HepG2 (cell line): Measurements from ENCODE around the gene AATF. TPM values are rescaled to one million over a fixed set of nuclear protein-coding genes. Genes with fewer than 3 reads are reported as not detected.

Experiments
- ATAC-seq: fragments of 200-7000 bp; cut with Tn5 transposase; 3 replicates; pipeline ENCODE4 v1.9.1; 2020; ENCODE audit warnings: mild to moderate bottlenecking, moderate library complexity
- BruUV-seq: library from RNA; stranded (reverse); fragments of 400-500 nt; replicated peaks from 2 replicates; lab custom pipeline; 2021; lab: Mats Ljungman, UMichigan
- CTCF ChIA-PET: fragments of 300-600 bp; formaldehyde crosslinking; extraction: SDS; loops from one replicate; lab custom pipeline; 2021; ENCODE audit warnings: low total read pairs, inconsistent platforms, low intra/inter-chr PET ratio; lab: Yijun Ruan, JAX
- POLR2A ChIA-PET: fragments of 350-600 bp; sonication (Branson Sonifier 250); formaldehyde crosslinking; loops from one replicate; lab custom pipeline; 2020; ENCODE audit warnings: antibody characterized with exemption, inconsistent platforms; lab: Yijun Ruan, JAX
- DNase-seq: peaks from one replicate; pipeline ENCODE4 v3.0.0-alpha.2; 2015; ENCODE audit warnings: low spot score
- FAIRE-seq: peaks from 3 replicates; lab custom pipeline; 2011; peaks lifted over from hg19 to GRCh38; lab: Jason Lieb, UNC
- H2AFZ ChIP-seq: one replicate; pipeline ENCODE4 v1.6.1; 2011; ENCODE audit warnings: low read length, inconsistent platforms
- H3K27ac ChIP-seq: fragments of 300-600 bp; 3 replicates; pipeline ENCODE4 v1.8.0; 2011; ENCODE audit warnings: mixed run types, mild to moderate bottlenecking, mixed read lengths, low read length, inconsistent platforms; ENCODE audit not compliant: insufficient read depth; ENCODE audit errors: extremely low read length
- H3K27me3 ChIP-seq, 2 experiments: fragments of 200-600 bp in 1 of 2; 2 replicates in 1 of 2; 3 replicates in 1 of 2; pipeline versions ENCODE4 v1.6.0 to v1.8.0; 2011; ENCODE audit warnings: low read length in 2 of 2, mild to moderate bottlenecking in 2 of 2, moderate library complexity in 2 of 2, inconsistent platforms in 1 of 2; ENCODE audit not compliant: insufficient read depth in 2 of 2, control insufficient read depth in 1 of 2
- H3K36me3 ChIP-seq, 2 experiments: fragments of 200-600 bp in 1 of 2; replicated peaks in 1 of 2; 2 replicates in 1 of 2; 3 replicates in 1 of 2; pipeline versions ENCODE4 v1.5.1 to v1.8.0; 2011; ENCODE audit warnings: low read length in 2 of 2, inconsistent platforms in 1 of 2; ENCODE audit not compliant: insufficient read depth in 2 of 2, control insufficient read depth in 1 of 2
- H3K4me1 ChIP-seq: 2 replicates; pipeline ENCODE4 v1.5.1; 2012; ENCODE audit warnings: low read length, inconsistent platforms; ENCODE audit not compliant: insufficient read depth
- H3K4me2 ChIP-seq: 2 replicates; pipeline ENCODE4 v1.6.0; 2011; ENCODE audit warnings: low read depth, low read length, inconsistent platforms
- H3K4me3 ChIP-seq, 3 experiments: fragments of 200-600 bp in 1 of 3; sonication (generic), shearing (Covaris generic) in 1 of 3; replicated peaks in 1 of 3; 2 replicates each; pipeline ENCODE4 v1.5.1; 2011 to 2016; ENCODE audit warnings: low read length in 3 of 3, inconsistent platforms in 2 of 3, low read depth in 2 of 3, mild to moderate bottlenecking in 2 of 3, control low read depth in 1 of 3, mixed read lengths in 1 of 3; ENCODE audit not compliant: insufficient read depth in 1 of 3
- H3K79me2 ChIP-seq: one replicate; pipeline ENCODE4 v1.6.1; 2011; ENCODE audit warnings: low read length, inconsistent platforms; ENCODE audit not compliant: insufficient read depth
- H3K9ac ChIP-seq: 2 replicates; pipeline ENCODE4 v1.6.0; 2011; ENCODE audit warnings: mild to moderate bottlenecking, low read depth, low read length, inconsistent platforms; ENCODE audit not compliant: insufficient read depth
- H3K9me3 ChIP-seq: 2 replicates; pipeline ENCODE4 v1.5.1; 2012; ENCODE audit warnings: mild to moderate bottlenecking, low read length
- H4K20me1 ChIP-seq: 2 replicates; pipeline ENCODE4 v1.6.0; 2011; ENCODE audit warnings: inconsistent platforms, mild to moderate bottlenecking, low read length, moderate library complexity; ENCODE audit not compliant: insufficient read depth
- EEA1 ChIP-seq: sonication (generic); formaldehyde crosslinking; IDR thresholded peaks from 2 replicates; pipeline ENCODE4 v1.5.1; 2020; ENCODE audit warnings: mild to moderate bottlenecking, missing genetic modification reagents, borderline replicate concordance
- MAF1 ChIP-seq: sonication (generic); formaldehyde crosslinking; IDR thresholded peaks from 2 replicates; pipeline ENCODE4 v1.5.0; 2020; ENCODE audit warnings: missing genetic modification reagents, borderline replicate concordance
- PRMT3 ChIP-seq: sonication (generic); formaldehyde crosslinking; IDR thresholded peaks from 2 replicates; pipeline ENCODE4 v1.8.1; 2022; ENCODE audit warnings: low read depth, mild to moderate bottlenecking, moderate library complexity, missing genetic modification reagents, borderline replicate concordance
- THAP8 ChIP-seq: sonication (generic); formaldehyde crosslinking; IDR thresholded peaks from 2 replicates; pipeline ENCODE4 v1.5.1; 2020; ENCODE audit warnings: missing genetic modification reagents, mild to moderate bottlenecking, borderline replicate concordance
- ZNF749 ChIP-seq: sonication (generic); formaldehyde crosslinking; IDR thresholded peaks from 2 replicates; pipeline ENCODE4 v1.8.0; 2022; ENCODE audit warnings: mild to moderate bottlenecking, missing genetic modification reagents, moderate library complexity, borderline replicate concordance
- WGBS: methylation state at CpG from one replicate; pipeline ENCODE4 v1.1.6; 2017; ENCODE audit warnings: low lambda C conversion rate; 5-methylcytosine and 5-hydroxymethylcytosine counted together
- in situ Hi-C: cut with HindIII; loops from 2 replicates; pipeline ENCODE4 v1.10.0; 2017; ENCODE audit warnings: low pct_unique_long_range_greater_than_20kb; ENCODE audit not compliant: extremely low pct_ligation_motif_present
- intact Hi-C: fragments of 100-400 bp; cut with micrococcal nuclease; formaldehyde crosslinking; loops from one replicate; pipeline ENCODE4 v1.10.0; 2022; ENCODE audit not compliant: unreplicated experiment
- polyA plus RNA-seq, 8 experiments: library from polyadenylated mRNA; depleted of rRNA in 3 of 8; stranded (reverse) in 7 of 8; unstranded in 1 of 8; fragments of >200 nt; fragmentation: Illumina TruSeq in 4 of 8; extraction: Trizol in 4 of 8; gene quantifications; 2 replicates each; pipeline versions ENCODE4 v1.2.1 to v1.2.3, GENCODE V29; 2011 to 2016; ENCODE audit warnings: low read depth in 4 of 8, missing spikeins in 1 of 8, mixed read lengths in 1 of 8; ENCODE audit not compliant: insufficient read depth in 1 of 8
- total RNA-seq, 5 experiments: library from RNA; depleted of rRNA; stranded (reverse); fragments of >200 nt; fragmentation: Illumina TruSeq; extraction: Trizol; gene quantifications; 2 replicates each; pipeline ENCODE4 v1.2.3, GENCODE V29; 2016; ENCODE audit warnings: low read depth in 1 of 5

AATF gene
- total and polyA plus RNA-seq, 2 of the 13 experiments (the other 11 are each of a cell fraction or from before 2014, with no cell fraction given) = 9.1 to 53.3 TPM

DNA sequence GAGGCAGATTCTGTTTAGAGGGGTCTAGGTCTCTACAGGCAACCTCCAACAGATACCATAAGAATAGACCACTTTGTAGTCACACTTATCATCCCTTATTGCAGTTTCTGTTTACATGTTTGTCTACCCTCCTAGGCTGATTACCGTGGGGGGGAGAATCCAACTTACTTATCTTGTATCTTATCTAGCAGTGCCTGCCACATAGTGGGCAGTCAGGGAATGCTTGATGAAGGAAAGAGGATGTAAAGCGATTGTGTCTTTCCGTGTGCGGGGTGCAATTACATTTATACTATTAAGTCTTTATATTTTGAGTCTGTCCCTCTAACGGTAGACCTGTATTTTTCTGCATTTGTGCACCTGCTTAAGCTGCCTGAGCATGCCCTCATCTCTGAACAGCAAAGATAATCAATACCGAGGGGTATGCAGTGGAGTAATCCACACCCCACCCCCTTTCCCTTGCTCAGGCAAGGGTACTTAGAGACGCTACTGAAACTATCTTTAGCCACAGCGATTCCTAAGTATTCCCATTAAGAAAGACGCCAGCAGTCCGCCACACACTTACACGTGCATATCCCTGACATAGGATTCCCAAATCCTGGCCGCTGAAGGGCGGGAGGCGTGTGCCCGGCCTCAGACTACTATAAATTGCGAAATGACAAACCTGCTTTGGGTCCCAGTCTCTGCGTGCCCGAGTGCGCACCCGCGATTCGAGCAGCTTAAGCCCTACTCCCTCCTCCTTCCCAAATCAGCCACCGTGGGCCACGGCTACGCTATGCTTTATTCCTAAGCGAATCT, 635 bp upstream of the AATF start (continued):
- TF ChIP-seq ZNF749 (CRISPR knock-in tag) = no peak

- Histone ChIP-seq H3K4me2 (peak overlapping the region; percentile 93), H4K20me1 (no peaks in the 10 kb centered on the region; the same call in 1 of the 2 replicates), H3K79me2 (peaks cover 16% of the 10 kb centered on the region), H3K27me3 (peaks cover 0 to 35% of the 10 kb centered on the region in 2 experiments; a peak in 4 of 5 replicates), H3K9ac (peak overlapping the region; percentile 83), H3K9me3 (no peaks in the 10 kb centered on the region), H3K4me1 (peaks cover 40% of the 10 kb centered on the region), H3K27ac (peak overlapping the region; percentile 81), H3K4me3 (peak overlapping the region; percentile 71 to 88 (median 81)), H2AFZ (no peak overlapping the region), H3K36me3 (peaks cover 10 to 28% of the 10 kb centered on the region in 2 experiments)
- CTCF ChIA-PET = no interaction called here
- FAIRE-seq = no peak
- 1% methylated on average over 9 of the region's 9 CpGs for WGBS
- in situ Hi-C loops (no loop called here), intact Hi-C loops (no loop called here)
- POLR2A ChIA-PET = interaction anchor here (1.0 to 1.1 kb wide), 5 partner anchors 11 to 27 kb away, joined by 3 to 7 read pairs (median 3); partner anchors contain the start of gene LHX1
- no peak; the same call in 2 of the 3 replicates for ATAC-seq
- peak; percentile 18 for DNase-seq
- BruUV-seq = no TSS peak
- TF ChIP-seq EEA1 (CRISPR knock-in tag) (no peak), PRMT3 (CRISPR knock-in tag) (0 out of 2 replicates have a peak, but pooled peaks have one; percentile 2), THAP8 (CRISPR knock-in tag) (0 out of 2 replicates have a peak, but pooled peaks have one; percentile 13), MAF1 (no peak)
Measured at GRCh38 chr17:36949461-36949927, 740 bp downstream of the AATF start.
